Neural progenitor cell (in vitro differentiated cells): ENCODE data around the gene TBX6.

Source experiments
- EZH2 ChIP-seq: fragments of 200-600 bp; sonication (generic); IDR thresholded peaks from 2 replicates; pipeline ENCODE4 v1.6.1; 2017; ENCODE audit warnings: antibody characterized with exemption, mild to moderate bottlenecking, moderate library complexity
- TF ChIP-seq, protein P1 (sequence below): fragments of 200-600 bp; sonication (generic); IDR thresholded peaks from 2 replicates; pipeline ENCODE4 v1.5.1; 2017; ENCODE audit warnings: antibody characterized with exemption, mild to moderate bottlenecking

DNA sequence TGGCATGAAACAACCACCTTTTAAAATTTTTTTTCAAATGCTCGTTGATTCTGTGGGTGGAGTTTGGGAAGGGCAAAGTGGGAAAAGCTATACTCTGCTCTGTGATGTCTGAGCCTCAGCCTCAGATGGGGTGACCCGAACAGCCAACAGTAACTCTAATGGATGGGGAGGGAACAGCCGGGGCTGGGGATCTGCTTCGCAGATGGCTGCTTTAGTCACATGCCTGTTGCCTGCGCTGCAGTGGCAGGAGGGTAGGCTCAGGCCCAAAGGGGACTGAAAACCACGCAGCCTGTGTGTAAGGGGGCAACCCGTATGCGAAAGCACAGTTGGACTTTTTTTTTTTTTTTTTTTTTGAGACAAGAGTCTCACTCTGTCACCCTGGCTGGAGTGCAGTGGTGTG, 46.2 kb upstream of the TBX6 start:
- no peak for TF ChIP-seq EZH2
- TF ChIP-seq, protein P1, sequence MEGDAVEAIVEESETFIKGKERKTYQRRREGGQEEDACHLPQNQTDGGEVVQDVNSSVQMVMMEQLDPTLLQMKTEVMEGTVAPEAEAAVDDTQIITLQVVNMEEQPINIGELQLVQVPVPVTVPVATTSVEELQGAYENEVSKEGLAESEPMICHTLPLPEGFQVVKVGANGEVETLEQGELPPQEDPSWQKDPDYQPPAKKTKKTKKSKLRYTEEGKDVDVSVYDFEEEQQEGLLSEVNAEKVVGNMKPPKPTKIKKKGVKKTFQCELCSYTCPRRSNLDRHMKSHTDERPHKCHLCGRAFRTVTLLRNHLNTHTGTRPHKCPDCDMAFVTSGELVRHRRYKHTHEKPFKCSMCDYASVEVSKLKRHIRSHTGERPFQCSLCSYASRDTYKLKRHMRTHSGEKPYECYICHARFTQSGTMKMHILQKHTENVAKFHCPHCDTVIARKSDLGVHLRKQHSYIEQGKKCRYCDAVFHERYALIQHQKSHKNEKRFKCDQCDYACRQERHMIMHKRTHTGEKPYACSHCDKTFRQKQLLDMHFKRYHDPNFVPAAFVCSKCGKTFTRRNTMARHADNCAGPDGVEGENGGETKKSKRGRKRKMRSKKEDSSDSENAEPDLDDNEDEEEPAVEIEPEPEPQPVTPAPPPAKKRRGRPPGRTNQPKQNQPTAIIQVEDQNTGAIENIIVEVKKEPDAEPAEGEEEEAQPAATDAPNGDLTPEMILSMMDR = no peak
